GM18520 (cell line): Measurements from ENCODE around the gene ZC3H7B.

Experiments used
- ATAC-seq: cut with Tn5 transposase; IDR thresholded peaks from one replicate; pipeline ENCODE4 v1.9.1; 2021; ENCODE audit not compliant: unreplicated experiment

Gene ZC3H7B

GRCh38 chr22:41352058-41352457, 50.7 kb downstream of the ZC3H7B start:
- no peak for ATAC-seq

GRCh38 chr22:41353862-41354575, 52.7 kb downstream of the ZC3H7B start:
- ATAC-seq: no peak

DNA sequence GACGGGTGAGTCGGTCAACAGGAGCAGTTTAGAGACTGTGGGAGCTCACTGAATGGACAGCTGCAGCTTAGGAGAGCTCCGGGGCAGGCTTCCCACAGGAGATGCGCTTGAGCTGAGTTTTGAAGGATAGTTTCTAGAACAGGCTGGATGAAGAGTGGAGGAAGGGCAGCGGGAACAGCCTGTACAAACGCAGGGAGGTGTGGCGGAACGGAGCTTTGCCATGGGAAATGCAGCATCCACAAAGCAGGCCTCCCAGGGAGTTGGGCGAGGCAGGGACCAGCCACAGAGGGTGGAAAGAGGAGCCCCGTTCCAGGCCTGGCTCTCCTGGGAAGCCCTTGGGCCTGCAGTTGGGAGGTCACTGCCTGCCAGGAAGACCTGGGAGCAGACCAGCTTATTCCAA, 53.7 kb downstream of the ZC3H7B start:
- no peak for ATAC-seq

DNA sequence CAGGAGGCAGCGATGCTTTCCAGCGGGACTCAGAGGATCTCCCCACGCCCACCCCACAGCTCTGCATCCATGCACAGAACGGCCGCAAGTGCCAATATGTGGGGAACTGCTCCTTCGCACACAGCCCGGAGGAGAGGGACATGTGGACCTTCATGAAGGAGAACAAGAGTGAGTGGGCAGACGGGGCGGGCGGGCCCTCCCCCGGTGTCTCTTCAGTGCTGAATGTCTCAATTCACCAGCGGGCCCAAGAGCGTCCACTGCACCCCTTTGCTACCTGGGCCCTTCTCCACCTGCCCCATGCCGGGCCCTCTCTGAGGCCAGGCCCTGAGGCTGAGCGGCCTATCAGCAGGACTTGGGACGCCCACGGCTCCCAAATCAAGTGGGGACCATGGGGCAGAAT, 54.6 kb downstream of the ZC3H7B start:
- no peak for ATAC-seq

GRCh38 chr22:41356430-41357028, 55.2 kb downstream of the ZC3H7B start:
- no peak for ATAC-seq

GRCh38 chr22:41357191-41357590, 55.9 kb downstream of the ZC3H7B start:
- no peak for ATAC-seq

- no peak for ATAC-seq
Observed at GRCh38 chr22:41358927-41359326, 57.6 kb downstream of the ZC3H7B start.

DNA sequence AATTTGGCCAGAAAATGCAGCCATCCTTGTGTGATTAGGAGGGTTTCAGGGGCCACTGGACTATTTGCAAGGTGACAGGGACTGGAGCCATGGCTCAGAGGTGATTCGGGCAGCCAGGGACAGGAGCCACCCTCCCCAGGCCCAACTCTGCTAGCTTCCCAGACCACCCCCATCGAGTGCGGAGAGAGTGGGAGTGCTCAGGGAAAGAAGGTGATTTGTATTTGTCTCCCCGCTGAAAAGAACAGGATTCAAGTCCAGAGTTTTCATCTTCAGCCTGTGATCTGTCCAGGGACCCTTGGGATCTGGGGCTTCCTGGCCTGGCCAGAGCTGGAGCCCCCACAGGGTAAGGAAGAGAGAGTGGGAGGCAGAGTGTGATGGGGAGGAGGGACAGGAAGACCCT, 58.1 kb downstream of the ZC3H7B start:
- ATAC-seq: no peak

GRCh38 chr22:41360126-41360525, 58.8 kb downstream of the ZC3H7B start:
- no peak for ATAC-seq

GRCh38 chr22:41361716-41362310, 60.5 kb downstream of the ZC3H7B start:
- ATAC-seq: no peak

- no peak for ATAC-seq
Observed at GRCh38 chr22:41362615-41363014, 61.3 kb downstream of the ZC3H7B start.

DNA sequence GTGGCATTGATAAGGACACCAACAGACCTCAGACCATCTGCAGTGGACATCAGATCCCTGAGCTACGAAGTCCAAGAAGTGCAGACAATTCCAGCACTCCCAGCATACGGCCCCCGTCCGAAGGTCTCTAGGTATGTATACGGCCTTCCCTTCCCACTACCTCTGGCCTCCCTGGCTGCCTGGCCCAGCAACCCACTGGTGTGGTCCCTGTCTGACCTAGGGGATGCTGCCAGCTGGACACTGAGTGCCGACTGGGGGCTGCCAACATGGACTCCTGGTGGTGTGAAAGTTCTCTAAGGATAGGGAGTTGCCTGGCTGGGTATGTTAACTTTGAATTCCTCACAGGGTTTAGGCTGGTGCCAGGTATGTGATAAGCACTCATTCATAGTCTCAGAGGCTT, 62.9 kb downstream of the ZC3H7B start:
- no peak for ATAC-seq

GRCh38 chr22:41364955-41365354, 63.6 kb downstream of the ZC3H7B start:
- no peak for ATAC-seq

DNA sequence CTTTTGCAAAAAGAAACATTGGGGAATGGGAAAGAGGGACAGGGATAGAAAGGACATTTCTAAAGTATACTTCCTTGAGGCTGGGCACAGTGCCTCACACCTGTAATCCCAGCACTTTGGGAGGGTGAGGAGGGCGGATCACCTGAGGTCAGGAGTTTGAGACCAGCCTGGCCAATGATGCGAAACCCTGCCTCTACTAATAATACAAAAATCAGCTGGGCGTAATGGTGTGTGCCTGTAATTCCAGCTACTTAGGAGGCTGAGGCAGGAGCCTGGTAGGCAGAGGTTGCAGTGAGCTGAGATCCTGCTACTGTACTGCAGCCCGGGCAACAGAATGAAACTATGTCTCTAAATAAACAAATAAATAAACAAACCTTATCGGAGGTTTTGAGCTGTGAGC, 64.1 kb downstream of the ZC3H7B start:
- no peak for ATAC-seq

- no peak for ATAC-seq
Observed at GRCh38 chr22:41366323-41367029, 65.2 kb downstream of the ZC3H7B start.

DNA sequence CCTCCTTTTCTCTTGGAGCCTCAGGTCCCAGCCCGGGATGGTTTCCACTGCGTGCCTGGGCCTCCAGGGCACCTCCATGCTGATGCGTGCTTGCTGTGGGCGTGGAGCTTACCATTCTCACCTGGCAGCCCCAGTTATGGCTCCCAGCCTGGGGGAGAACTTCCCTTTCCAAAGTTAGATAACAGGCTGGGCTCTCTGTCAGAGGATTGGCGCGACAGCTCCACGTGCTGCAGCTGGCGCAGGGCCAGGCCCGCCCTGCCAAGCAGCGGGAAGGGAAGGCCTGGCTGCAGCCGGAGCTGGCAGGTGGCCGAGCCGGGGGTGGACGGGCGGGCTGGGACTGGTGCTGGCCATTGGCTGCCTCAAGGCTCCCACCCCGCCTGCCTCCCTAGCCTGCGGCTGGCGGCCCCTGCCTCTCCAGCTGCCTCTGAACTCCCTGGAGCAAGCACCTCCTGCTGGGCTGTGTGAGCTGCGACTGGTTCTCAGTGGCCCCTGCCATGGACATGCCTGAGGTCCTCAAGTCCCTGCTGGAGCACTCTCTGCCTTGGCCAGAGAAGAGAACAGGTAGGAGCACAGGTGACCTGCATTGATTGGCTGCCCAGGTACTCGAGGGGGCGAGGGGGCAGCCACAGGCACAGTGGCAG, 65.8 kb downstream of the ZC3H7B start:
- no peak for ATAC-seq

- no peak for ATAC-seq
Observed at GRCh38 chr22:41367680-41368542, 66.6 kb downstream of the ZC3H7B start.

GRCh38 chr22:41368543-41369423, 67.5 kb downstream of the ZC3H7B start:
- no peak for ATAC-seq

- ATAC-seq: no peak
Observed at GRCh38 chr22:41369424-41369745, 68.1 kb downstream of the ZC3H7B start.

- no peak for ATAC-seq
Observed at GRCh38 chr22:41369837-41370236, 68.5 kb downstream of the ZC3H7B start.
